GM19240 (cell line): Measurements from ENCODE around the gene SIDT1.

ENCODE experiments used
- DNase-seq: peaks from one replicate; pipeline ENCODE4 v3.0.0; 2011; ENCODE audit warnings: low spot score; ENCODE audit not compliant: insufficient read length

Gene SIDT1

DNA sequence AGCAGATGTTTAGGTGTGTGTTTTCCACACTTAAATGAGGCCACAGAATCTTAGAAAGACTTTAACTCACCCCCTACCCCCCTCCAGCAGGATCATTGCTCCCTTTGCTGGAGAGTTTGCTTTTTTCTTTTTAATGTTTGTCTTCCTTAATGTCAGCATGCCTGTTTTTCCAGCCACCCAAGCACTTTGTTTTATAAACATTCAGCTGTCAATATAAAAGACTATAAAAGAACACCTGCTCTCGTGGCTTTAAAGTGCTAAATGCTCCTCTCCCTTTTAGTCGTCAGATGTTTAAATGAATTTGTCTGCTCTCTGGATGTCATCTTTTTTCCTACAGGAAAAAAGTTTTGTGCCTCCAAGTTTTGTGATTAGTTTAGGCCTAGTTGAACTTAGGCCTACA lies 61.7 kb downstream of the SIDT1 start:
- DNase-seq, result no peak

DNA sequence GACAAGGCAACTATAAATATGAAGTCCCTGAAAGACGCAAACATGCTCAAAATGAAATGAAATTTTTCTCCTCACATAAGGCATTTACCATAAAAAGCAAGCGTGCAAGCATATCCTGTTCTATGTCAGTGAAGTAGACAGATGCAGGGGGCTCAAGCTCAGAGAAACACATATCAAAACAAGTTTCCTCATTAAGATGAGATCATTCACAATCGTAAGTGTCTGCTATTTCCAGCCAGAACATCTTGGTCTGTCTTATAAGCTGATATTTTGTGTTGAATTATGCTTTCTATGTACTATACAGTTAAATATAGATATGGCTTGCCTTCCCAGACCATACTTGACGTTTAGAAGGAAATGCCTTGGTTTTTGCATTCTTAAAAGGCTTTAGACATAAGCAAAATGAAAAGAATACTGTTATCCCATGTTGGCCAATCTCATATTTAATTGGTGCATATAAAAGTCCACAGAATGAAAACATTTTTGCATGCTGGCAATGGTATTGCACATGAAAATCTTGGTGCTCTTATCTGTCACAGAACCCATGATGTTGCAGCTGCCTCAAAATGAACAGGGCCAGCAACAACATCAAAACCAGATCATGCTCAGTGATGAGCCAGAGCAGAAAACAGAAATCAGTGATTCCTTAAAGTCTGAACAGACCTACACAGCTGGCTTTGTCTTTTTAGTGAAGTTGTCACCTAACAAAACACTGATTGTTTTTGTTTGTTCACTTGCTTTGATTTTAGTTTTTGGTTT lies 65.4 kb downstream of the SIDT1 start:
- no peak for DNase-seq

DNA sequence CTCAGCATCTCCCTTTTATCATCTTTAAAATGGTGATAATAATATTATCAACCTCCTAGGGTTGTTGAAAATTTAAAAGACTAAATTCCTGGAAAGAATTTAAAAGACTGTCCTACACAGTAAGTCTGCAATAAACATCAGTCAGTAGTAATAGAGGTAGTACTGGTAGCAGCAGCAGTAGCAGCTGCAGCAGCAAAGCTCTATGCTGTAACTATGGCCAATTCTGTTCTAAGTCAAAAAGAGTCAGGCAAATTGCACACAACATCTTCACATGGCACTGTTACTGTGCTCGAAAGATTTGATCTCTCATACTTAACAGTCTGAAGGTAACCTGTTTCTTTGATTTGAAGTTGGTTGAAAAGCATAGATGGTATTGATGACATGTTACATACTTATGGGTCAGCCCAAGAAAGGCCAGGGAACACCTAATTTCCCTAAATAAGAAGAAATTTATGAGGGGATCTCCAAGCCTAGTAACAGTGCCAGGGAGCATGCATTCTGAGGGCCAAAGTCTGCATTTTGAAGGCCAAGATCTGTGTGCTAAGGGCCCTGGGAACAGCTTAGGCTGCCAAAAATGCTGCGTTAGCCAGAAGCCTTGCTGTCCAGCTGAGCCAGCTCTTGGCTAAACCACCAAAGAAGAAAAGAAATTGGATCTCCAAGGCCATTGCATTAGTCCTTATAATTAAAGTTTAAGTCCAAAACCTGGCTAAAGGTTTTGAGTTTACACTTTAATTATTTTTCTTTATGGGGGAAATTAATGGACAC lies 68.2 kb downstream of the SIDT1 start:
- DNase-seq, result no peak

DNA sequence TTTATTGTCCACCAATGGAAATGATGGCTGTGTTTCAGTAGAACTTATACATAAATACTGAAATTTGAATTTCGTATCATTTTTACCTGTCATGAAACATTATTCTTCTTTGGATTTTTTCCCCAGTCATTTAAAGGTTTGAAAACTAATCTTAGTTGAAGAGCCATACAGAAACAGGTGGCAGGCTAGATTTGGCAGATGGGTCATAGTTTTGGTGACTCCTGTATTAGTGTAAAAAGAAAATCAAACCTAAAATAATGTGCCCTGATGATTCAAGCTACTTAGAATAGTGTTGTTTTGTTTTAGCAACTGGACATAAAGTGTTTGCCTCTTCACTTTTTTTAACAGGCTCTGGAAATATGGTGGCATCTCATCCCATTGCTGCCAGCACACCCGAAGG lies 68.9 kb downstream of the SIDT1 start:
- DNase-seq, result no peak

DNA sequence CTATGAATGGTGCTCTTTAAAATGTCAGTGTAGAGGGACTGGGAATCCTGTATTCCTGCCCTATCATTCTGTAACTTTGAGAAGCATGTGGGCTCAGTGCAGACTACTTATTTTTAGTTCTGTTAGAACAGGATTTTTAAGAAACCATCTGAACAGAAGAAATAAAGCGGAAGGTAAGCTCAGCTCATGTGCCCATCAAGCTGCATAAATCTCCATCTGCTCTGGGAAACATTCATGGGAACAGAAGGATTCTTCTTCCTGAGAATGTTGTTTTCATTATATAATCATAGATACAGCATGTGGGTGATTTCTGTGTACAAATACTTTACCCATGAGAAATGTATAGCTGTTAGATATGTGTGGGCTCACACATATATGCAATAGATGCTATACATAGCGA lies 69.9 kb downstream of the SIDT1 start:
- DNase-seq, result no peak

DNA sequence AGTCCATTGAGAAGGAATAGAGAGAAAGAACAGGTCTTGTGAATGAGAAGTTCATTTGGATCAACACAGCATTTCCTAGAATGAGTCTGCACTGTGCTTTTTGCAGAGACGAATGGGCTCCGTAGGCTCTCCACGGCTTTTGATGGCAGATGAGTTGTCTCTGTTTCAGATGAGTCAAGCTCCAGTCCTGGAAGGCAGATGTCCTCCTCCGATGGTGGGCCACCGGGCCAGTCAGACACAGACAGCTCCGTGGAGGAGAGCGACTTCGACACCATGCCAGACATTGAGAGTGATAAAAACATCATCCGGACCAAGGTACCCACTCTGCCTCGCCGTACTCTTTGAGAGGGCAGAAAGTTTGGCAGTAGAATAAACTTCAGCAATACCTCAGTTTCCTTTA lies 70.5 kb downstream of the SIDT1 start:
- no peak for DNase-seq

DNA sequence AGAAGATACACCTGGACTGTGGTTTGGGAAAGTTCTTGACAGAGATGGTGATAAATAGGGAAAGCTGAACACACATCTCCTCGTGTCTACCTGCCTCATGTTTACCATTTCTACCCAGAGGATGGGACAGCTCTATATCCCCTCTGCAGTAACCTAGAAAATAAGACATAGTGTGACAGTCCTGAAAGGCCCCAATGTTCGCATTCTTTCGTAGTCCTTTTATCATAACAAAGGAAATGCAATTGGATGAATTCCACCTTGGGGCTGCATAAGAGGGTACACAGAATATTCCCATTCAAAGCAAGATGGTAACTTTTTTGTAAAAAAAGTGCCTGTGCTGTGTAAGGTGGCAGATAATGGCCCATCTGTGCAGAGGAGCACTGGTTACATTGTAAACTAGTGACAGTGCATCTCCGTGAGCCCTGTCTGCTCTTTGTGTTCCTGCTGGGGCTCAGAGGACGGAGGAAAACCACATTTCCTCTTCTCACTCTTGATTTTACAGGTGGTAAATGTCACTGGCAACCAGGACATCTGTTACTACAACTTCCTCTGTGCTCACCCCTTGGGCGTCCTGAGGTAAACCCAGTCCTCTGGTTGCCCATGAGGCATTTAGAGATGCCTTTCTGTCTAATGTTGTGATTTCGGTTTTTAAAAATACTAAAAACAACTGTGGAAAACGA lies 74.3 kb downstream of the SIDT1 start:
- peak; percentile 81 for DNase-seq

DNA sequence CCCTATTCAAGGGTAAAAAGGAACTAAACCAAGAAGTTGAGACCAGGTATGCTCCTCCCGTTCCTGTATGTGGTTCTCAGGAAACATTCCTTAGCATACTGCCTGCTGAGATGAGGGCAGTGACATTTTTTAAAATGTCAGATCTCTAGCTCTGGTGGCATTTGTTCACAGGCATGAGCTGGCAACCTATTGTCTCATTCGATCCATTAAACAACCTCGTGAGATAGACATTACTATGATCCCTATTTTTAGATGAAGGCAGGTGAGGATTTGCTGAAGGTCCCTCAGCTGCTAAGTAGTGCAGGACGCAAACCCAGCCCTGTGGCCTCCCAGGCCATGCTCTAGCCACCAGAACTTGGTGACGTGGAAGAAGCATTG lies 74.9 kb downstream of the SIDT1 start:
- no peak for DNase-seq

DNA sequence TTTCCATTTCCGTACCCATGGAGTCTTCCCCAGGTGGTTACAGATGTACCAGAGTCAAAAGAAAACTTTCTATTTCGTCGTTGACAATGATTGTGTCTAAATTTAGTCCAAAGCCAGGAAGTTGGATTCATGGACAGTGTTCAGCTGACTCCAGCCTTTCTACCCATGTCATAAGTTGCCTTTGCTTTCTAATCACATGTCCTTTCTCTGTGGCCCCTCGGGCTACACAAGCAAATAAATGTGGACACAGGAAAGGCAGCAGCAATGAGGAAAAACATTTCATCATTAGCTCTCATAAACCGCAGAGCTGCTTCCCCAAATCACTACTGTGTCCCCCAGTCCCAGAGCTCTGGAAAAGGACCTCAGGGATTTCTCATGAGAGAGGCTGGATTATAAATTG lies 82.0 kb downstream of the SIDT1 start:
- no peak for DNase-seq

DNA sequence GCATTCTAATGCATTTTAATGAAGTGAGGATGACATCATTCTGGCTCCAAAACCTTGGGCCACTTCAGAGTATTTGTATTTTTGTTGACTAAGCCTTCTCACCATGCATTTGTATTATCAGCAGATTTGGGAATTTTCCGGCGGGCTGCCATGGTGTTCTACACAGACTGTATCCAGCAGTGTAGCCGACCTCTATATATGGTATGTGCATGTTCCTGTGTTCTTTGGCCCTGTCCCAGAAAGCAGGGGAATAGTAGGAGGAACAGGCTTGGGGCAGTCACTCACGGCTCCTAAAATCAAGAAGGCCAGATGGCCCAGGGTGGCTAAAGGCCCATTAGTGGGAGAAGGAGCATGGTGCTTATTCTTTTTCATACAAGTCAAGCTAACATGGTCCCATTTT lies 83.6 kb downstream of the SIDT1 start:
- DNase-seq, result no peak

DNA sequence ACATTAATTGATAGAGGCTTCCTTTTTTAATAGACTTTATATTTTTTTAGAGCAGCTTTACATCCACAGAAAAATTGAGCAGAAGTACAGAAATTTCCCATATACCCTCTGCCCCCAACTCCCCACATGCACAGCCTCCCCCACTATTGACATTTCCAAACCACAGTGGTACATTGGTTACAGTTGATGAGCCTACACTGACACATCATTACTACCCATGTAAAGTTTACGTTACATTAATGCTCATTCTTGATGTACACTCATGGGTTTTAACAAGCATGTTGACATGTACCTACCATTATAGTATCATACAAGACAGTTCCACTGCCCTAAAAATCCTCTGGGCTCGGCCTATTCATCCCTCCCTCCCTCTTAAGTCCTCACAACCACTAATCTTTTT lies 85.4 kb downstream of the SIDT1 start:
- DNase-seq, result no peak

DNA sequence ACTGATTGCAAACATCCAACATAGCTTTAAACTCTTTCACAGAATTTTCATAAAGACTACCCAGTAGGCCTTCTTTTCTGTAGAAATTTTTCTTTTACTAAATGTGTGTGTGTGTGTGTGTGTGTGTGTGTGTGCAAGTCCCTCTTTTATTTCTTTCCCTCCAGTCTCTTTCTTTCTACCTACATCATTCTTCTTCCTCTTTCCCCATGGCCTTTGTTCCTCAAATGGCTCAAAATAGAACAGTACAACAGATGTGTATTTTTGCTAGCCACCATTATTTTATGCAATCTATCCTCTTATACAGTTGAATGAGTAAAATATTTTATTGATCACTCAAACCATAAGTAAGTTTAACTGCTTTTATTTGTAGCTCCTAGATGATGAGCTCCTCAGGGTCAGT lies 87.7 kb downstream of the SIDT1 start:
- DNase-seq, result no peak

DNA sequence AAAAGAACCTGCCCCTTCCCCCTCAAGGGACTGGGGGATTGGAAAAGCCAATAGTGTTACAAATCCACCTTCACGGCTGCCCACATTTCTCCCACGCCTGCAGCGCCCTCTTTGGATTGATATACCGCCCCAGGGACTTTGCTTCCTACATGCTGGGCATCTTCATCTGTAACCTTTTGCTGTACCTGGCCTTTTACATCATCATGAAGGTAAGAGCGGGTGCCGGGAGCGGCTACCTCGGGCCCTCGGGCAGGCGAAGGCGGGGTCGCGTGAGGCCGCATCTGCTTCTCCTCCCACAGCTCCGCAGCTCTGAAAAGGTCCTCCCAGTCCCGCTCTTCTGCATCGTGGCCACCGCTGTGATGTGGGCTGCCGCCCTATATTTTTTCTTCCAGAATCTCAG lies 91.0 kb downstream of the SIDT1 start:
- DNase-seq, result no peak

DNA sequence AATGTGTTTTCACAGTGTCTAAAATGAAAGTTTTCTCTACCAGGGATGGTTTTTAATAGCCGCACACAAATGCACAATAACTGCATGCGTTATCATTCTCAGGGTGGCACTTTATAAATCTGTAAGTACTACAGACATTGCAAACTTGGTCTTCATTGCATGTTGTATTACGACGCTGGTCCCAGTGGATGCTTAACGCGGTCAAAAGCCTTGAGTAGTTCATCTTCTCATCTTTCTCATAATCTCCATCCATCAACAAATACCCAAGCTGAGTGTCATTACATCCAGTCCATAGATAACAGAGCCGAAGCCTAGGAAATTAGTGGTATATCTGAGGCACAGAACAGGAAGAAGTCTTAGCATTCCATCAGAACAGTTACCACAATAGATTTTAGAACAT lies 91.5 kb downstream of the SIDT1 start:
- no peak for DNase-seq

DNA sequence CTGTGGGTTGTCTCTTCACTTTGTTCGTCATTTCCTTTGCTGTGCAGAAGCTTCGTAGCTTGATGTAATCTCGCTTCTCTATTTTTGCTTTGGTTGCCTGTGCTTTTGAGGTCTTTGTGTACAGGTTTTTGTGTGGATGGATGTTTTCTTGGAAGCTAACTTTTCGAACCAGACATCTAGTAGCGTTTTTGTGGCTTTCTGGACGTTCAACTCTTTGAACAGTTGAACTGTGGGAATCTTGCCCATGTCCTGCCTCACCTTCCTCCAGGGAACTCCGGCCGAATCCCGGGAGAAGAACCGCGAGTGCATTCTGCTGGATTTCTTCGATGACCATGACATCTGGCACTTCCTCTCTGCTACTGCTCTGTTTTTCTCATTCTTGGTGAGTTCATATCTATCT lies 93.5 kb downstream of the SIDT1 start:
- DNase-seq, result no peak

DNA sequence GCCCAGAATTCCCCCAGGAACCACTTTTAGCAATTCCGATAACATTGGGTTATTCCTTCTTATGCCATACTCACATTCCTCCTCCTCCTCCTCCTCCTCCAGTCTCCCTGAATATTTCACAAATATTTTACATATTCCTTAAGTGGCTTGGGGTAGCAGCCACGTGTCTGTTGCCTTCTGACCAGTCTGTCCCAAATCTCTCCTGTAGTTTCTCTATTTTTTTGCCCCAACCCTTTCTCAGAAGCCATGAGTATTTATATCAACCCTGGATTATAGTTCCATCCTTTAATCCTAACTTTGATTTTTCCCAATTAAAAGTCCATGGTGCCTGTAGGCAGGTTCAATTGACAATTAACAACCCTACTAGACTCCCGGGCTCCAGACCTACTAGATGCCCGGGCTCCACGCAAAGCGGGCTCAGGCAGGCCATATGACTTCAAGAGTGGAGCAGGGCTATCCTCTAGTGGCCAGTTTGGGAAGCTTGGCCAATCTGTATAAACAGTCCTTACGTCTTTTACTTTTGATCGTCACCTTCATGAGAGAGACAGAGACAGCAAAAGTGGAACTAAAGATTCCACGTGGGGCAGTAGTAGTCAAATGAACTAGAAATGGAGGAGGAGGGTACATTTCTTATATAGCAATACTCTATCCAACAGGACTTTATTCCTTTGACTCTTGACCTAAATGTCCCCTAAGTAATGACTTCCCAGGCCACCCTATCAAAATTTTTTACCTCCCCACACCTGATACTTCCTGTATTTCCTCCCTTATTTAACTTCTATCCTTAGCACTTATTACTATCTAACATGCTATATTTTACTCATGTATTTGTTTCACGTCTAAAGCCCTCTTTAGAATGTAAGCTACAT lies 94.4 kb downstream of the SIDT1 start:
- no peak for DNase-seq

DNA sequence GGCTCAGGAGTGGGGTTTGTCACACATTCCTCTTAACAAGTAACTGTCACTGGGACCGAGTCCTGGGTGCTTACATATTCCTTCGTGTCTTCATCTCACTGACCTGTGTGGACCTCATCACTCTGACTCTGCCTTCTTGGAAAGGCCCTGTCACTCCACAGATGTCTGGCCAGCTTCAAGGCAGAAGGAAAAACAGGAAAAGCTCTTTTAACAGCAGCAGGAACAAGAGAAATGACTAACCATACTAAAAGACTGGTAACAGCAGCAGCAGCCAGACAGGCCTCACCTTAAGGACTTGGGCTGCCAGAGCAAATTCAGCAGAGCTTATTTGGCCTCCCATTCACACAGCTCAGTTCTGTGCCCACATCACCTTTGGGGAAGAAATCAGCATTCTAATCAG lies 96.0 kb downstream of the SIDT1 start:
- no peak for DNase-seq

DNA sequence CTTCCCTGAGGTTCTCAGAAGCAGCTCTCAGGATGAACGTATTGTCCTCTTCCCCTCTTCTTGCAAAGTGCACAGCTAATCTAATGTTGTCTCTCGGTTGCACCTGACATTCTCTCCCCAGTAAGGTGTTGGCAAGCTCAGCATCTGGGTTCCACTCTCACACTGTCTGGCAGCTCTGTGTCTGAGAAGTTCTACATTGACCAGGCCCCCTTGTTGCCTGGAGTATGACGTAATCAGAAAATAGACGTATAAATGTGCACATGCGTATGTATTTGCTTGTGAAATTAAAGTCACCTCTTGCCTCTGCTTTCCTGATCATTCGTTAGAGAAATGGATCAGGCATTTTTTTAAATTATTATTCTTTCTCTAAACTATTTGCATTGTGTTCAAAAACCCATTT lies 96.4 kb downstream of the SIDT1 start:
- no peak for DNase-seq

DNA sequence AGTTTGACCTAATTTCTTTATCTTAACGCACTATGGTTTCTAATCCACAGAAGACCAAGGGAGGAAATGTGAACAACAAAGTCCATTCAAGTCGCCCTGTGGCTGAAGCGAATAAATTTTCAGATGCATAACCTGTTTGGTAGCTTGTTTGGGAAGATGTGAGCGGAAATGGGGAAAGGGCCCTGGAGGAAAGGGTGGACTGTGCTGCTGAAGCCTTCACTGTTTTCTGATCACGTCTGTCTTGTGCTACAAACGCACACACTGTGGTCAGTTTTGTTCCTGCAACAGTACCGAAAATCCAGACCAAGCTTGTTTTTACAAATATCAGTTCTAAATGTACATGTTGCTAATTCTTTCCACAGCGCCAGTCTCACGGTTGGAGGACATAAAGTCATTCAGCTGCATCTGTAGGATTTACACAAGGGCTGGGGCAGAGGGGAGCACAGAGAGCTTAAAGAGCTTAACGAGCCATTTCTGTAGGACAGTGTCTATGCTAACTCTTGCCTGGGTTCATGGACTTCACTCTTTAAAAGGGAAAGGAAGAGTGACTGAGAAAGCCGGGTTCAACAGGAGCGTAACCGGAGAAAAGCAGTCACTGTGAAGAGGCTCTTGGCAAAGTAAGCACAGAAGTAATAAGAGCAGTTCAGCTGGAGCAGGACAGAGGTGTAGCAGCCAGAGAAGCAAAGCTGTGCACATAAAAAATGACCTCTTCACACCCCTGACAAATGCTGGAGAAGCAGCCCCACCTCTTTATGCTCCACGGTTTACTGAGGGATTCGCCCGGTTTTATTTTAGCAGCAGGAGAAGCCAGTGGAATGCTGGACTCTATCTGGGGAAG lies 97.4 kb downstream of the SIDT1 start:
- no peak for DNase-seq

DNA sequence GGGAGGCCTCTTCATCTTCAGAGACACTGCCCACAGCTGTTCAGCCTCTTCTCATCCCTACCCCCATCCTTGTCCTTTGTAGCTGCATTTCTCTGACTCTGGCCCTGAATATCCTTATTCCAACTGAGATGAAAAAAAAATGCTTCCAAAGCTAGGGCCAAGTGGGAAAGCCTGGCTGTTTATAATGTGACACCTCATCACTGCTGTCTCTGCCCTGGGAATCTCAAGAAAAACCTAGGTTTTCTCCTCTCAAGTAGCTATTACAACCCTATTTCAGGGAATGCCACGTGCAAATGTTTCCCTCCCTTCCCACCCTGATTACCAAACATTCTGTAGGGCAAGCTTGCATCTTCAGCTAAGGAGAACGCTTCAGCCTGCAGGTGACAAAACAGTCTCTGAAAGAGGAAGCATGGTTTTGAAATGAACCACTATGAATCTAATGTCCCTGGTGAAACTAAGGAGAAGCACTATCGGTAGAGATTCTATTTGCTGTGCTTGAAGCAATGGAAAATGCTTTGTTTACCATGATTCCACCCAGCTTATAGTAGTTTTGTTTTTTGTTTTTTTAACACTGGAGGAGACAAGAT lies 98.7 kb downstream of the SIDT1 start:
- no peak for DNase-seq
